Hematopoietic multipotent progenitor cell (in vitro differentiated cells): ENCODE measurements around the gene IRAK1. TPM values are rescaled to one million over a fixed set of nuclear protein-coding genes. Genes with fewer than 3 reads are reported as not detected.

Source experiments
- DNase-seq, 3 donors: peaks; one replicate each; pipeline ENCODE4 v3.0.0-alpha.2; 2011 to 2015; ENCODE audit warnings: low read depth in 2 of 3, low spot score in 2 of 3
- total RNA-seq: library from RNA; depleted of rRNA; stranded (reverse); fragments of >200 nt; gene quantifications from one replicate; pipeline ENCODE4 v1.2.3, GENCODE V29; 2012

Gene IRAK1
- 40.9 TPM for total RNA-seq

DNA sequence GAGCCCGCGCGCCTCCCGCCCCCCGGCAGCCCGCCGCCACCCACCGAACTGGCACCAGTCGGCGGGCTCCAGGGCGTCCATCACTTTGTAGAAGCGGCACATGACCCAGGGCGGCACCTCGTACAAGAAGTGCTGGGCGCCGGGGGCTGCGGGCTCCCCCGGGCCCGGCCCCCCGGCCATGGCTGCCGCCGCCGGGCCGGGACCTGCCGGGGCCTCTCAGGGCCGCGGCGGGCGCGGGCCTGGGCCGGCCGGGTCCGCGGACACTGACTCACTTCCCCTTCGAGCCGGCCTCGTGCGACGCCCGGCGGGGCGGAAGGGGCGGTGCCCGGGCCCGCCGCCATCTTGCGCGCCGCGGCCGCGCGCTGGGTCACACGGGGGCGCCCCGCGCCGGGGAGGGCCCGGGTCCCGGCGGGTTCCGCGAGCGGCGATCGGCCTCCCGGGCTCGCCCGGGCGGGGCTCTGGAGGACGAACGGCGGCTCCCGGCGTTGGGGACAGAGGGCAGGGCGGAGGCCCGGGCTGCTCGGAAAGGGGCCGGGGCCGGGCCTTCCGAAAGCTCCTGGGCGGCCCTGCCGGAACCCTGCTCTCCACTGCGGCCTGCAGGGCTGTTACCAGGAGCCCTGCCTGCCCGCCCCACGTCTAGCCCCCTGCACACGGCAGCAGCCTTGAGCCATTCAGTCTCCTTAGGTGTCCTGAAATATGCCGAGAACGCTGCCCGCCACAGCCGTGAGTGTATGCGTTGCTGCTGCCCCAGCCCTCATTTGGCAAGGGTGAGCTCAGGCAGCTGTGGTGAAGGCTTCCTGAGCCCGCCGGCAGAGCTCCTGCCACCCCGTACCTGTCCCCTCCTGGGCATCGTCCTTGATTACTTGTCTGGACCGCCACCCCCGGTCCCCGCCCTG, at the start of gene IRAK1:
Gene IRAK1, minus strand, starts transcription at position 270 of the 896 bp plus-strand sequence. Its CDS starts 90 bp downstream, at position 180.
- DNase-seq, result peak; percentile 32 to 63 (median 54)

DNA sequence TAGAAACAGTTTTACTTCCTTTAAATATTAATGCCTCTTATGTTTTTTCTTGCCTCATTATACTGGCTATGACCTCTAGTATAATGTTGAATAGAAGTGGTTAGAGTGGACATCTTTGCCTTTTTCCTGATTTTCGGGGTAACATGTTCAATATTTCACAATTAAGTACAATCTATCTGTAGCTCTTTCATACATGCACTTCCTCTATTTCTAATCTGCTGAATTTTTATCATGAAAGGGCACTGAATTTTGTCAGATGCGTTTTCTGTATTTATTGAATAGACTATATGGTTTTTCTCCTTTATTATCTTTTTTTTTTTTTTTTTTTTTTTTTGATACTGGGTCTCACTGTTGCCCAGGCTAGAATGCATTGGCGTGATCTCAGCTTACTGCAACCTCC, 48.9 kb upstream of the IRAK1 start:
- DNase-seq, result peak in 1 of 3 donors; percentile 12

GRCh38 chrX:154064637-154065435, 45.1 kb upstream of the IRAK1 start:
- DNase-seq, result no peak

DNA sequence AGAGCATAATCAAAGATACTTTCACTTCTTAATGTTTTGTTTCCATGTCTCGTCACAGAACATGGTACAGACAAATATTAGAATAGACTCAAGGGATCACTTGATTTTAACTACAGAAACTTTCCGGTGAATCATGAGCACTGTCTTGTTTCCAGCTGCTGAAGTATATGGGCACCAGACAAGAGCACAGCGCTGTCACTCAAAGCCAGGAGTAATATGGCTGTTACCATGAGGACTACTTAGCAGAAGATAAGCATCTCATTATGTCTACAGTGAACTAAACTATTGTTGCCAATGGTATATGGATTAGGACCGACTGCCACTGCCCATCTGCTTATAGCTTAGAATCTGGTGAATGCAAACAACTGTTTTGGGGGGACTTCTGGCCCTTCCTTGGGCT, 43.5 kb upstream of the IRAK1 start:
- DNase-seq, result no peak

DNA sequence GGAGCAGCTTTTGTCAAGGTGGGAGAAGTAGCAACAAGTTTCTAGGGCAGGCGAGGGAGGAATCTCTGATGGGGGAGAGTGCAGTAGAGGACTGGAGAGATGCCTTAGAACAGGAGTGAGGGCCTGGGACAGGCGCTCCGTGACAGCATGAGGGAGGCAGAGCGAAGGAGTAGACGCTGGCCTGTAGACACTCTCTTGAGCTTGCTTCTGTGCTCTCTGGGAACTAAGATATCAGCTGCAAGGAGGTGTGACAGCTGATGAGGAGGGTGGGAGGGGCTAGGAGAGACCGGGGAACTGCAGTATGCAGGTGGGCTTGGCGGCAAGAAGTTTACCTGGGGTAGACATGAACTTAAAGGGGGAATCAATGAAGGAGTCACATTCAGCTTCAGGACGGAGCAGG, 42.1 kb upstream of the IRAK1 start:
- DNase-seq, result no peak

GRCh38 chrX:154059729-154060245, 40.1 kb upstream of the IRAK1 start:
- no peak for DNase-seq

GRCh38 chrX:154059231-154059630, 39.5 kb upstream of the IRAK1 start:
- DNase-seq, result no peak

GRCh38 chrX:154058214-154058997, 38.7 kb upstream of the IRAK1 start:
- DNase-seq, result no peak

GRCh38 chrX:154057791-154058190, 38.1 kb upstream of the IRAK1 start:
- DNase-seq, result no peak

DNA sequence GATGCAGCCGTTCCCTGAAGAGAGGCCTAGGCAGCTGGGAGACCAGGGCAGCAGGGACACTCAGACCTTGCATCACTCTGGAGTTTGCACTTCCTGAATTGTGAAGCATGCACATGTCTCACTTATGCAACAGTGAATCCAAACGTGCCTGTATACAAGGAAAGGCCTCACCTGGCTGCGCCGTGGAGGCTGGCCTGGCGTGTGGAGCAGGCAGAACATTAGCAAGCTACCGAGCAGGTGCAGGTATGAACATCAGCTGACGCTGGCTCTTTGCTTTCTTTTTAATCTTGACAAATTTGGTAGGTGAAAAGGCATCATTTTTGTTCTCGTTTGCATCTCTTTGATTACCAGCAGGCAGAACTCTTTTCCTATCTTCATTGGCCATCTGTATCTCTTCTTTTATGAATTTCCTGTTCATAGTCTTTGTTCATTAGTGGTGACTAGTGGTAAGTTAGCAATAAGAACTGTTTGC, 37.1 kb upstream of the IRAK1 start:
- DNase-seq, result peak; percentile 6 to 42 (median 15)

DNA sequence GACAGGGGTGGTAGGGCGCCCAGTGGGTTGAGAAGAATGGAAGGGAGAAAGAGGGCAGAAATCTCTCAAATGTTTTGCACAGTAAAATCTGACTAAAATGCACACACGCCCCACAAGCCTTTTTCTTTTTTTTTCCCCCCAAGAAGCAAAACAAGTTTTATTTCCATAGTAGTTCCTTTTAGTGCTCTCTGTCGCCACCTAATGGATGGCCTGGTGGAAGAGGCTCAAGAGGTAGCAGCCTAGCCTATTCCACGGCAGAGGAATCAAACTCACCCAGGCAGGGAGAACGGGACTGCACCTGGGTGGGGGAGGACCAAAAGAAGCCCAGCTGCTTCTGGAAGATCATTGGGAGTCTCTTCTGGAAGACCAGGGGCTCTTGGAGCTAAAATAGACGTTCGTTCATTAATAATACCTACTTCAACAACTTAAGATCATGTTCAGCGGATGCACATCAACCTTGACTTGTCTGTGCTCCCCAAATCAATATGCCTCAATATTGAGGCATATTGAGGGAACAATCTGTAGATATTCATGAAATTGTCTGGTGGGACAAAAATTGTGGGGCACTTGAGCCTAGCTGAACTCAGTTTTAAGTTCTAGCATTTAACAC, 31.6 kb upstream of the IRAK1 start:
- peak; percentile 37 to 69 (median 47) for DNase-seq

- DNase-seq, result no peak
Measured at GRCh38 chrX:154050113-154050495, 30.4 kb upstream of the IRAK1 start.

DNA sequence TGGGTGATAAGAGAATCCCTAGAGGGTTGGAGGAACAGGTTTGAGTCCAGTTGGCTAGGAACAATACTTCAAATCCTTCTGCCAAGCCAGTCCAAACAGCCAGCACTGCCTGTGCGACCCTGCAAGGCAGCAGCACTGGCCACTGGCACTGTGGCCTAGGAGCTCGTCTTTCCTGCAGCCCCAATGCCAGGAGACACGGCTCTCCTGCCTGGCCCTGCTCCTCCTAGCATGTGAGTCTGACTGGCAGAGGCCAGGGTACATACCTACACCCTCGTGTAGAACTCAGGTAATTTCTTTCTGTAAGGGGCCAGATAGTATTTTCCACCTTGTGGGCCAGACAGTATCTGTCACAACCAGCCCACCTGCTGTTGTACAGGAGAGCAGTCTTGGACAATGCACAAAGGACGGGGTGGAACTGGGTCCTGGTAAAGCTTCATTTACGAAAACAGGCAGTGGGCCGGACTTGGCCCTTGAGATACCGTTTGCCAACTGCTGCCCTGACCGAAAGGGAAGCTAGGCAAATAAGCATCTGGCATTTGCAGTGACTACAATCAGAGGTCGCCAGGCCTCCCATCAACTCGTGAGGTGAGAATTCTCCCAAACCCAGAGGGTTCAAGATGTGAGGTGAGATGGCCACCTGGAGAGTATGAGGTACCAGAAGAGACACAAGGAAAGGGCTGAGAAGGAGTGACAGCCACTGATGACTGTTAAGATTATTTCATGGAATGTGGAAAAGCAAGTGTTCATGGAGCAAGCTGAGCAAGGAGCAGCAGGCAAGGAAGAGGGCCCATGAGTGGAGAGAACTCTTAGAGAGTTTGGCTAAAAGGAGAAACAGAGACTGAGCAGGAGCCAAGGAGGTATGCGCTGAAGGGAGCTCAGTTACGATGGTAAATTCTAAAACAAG, 29.8 kb upstream of the IRAK1 start:
- DNase-seq, result no peak

GRCh38 chrX:154048398-154048797, 28.7 kb upstream of the IRAK1 start:
- DNase-seq, result no peak

DNA sequence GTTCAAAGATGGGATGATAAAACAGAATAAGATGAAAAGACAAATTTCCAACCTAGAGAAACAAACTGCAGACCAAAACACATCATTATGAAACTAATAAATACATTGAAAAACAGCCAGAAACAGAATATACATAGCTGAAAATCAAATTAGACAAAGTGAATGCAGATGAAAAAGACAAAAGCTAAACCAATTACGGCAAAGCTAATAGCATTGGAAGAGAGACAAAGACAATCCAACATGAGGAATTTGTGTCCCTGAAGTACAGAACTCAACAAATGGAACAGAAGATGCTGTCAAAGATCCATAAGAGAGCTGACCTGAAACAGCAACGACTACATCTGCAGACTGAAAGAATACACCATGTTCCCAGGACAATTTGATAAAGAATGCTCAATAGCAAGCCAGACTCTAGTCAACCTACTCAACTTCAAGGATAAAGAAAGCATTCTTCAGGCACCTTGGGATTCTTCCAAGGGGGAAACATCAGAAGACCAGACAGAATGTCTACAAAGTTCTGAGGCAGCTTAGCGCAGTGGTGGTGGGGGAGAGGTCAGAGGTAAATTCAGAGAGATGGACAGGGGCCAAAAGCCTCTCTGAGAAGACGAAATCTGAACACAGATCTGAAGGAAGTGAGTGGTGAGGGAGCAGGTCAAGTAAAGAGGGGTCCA, 27.4 kb upstream of the IRAK1 start:
- no peak for DNase-seq

- DNase-seq, result no peak
Measured at GRCh38 chrX:154046031-154046781, 26.5 kb upstream of the IRAK1 start.

DNA sequence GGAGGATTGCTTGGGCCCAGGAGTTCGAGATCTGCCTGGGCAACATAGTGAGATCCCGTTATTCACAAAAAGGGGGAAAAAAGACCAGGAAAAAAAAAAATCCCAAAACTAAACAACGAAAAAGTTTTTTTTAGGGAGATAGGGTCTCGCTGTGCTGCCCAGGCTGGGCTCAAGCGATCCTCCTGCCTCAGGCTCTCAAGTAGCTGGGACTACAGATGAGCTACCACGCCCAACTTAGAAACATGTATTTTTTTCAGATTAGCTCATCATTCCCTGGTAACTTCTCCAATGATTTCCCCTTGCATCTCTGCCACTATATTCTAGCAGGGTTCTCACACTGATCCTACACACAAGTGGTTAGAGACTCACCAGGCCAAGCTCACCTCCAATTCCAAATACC, 24.4 kb upstream of the IRAK1 start:
- DNase-seq, result no peak
